ENCODE results near the gene ZSCAN22. TPM values are rescaled to one million over a fixed set of nuclear protein-coding genes. Genes with fewer than 3 reads are reported as not detected.

Gene ZSCAN22
- total RNA-seq, 1 experiment from 2014 or later: 3.2 TPM

DNA sequence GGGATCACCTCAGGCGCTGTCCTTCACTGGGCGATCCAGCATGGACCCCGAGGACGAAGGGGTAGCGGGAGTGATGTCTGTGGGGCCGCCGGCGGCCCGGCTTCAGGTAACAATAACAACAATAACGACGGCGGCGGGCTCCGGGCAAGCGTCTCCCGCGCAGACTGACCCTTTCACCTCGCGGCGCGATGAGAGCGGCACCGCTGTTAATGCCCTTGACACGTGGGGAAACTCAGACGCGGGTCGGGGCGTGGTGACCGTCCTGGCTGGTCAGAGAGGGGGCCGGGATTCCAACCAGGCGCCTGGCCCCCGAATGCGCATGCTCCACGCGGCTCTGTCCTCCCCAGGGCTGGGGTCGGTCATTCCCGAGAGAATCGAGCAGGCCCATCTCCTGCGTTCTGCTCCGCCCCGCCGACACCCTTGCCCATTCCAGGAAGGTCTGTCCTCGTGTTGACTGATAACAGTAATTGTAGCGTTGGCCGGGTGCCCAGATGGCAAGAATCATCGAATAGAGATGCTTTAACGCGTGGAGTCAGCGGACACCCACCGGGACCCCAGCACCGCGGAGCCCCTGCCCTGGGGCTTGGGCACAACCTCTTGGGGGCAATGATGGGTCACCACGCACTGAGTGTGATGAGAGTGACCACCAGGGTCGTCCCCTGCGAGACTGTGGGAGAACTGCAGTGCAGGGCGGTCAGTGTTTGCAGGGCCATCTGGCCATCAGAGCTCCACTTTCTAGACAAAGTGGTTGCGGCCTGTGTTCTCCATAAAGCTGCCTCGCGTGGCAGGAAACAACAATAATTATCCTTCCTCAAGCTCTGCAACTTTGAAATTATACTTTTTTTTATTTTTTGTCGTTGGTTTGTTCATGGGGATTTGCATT lies 47.5 kb upstream of the ZSCAN22 start (continued):
- TF ChIP-seq, protein P1, sequence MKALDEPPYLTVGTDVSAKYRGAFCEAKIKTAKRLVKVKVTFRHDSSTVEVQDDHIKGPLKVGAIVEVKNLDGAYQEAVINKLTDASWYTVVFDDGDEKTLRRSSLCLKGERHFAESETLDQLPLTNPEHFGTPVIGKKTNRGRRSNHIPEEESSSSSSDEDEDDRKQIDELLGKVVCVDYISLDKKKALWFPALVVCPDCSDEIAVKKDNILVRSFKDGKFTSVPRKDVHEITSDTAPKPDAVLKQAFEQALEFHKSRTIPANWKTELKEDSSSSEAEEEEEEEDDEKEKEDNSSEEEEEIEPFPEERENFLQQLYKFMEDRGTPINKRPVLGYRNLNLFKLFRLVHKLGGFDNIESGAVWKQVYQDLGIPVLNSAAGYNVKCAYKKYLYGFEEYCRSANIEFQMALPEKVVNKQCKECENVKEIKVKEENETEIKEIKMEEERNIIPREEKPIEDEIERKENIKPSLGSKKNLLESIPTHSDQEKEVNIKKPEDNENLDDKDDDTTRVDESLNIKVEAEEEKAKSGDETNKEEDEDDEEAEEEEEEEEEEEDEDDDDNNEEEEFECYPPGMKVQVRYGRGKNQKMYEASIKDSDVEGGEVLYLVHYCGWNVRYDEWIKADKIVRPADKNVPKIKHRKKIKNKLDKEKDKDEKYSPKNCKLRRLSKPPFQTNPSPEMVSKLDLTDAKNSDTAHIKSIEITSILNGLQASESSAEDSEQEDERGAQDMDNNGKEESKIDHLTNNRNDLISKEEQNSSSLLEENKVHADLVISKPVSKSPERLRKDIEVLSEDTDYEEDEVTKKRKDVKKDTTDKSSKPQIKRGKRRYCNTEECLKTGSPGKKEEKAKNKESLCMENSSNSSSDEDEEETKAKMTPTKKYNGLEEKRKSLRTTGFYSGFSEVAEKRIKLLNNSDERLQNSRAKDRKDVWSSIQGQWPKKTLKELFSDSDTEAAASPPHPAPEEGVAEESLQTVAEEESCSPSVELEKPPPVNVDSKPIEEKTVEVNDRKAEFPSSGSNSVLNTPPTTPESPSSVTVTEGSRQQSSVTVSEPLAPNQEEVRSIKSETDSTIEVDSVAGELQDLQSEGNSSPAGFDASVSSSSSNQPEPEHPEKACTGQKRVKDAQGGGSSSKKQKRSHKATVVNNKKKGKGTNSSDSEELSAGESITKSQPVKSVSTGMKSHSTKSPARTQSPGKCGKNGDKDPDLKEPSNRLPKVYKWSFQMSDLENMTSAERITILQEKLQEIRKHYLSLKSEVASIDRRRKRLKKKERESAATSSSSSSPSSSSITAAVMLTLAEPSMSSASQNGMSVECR (CRISPR knock-in tag; IDR thresholded peaks at IDR 0.05; ENCODE audit: borderline replicate concordance): 0 out of 2 replicates have a peak, but pooled peaks have one; percentile 17
- TF ChIP-seq, protein P2, sequence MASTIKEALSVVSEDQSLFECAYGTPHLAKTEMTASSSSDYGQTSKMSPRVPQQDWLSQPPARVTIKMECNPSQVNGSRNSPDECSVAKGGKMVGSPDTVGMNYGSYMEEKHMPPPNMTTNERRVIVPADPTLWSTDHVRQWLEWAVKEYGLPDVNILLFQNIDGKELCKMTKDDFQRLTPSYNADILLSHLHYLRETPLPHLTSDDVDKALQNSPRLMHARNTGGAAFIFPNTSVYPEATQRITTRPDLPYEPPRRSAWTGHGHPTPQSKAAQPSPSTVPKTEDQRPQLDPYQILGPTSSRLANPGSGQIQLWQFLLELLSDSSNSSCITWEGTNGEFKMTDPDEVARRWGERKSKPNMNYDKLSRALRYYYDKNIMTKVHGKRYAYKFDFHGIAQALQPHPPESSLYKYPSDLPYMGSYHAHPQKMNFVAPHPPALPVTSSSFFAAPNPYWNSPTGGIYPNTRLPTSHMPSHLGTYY (CRISPR knock-in tag; IDR thresholded peaks at IDR 0.05): peak; percentile 65; the same call in 1 of the 2 replicates
- TF ChIP-seq, protein P3, sequence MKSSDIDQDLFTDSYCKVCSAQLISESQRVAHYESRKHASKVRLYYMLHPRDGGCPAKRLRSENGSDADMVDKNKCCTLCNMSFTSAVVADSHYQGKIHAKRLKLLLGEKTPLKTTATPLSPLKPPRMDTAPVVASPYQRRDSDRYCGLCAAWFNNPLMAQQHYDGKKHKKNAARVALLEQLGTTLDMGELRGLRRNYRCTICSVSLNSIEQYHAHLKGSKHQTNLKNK (CRISPR knock-in tag; IDR thresholded peaks at IDR 0.05): no peak
- TF ChIP-seq, protein P4, sequence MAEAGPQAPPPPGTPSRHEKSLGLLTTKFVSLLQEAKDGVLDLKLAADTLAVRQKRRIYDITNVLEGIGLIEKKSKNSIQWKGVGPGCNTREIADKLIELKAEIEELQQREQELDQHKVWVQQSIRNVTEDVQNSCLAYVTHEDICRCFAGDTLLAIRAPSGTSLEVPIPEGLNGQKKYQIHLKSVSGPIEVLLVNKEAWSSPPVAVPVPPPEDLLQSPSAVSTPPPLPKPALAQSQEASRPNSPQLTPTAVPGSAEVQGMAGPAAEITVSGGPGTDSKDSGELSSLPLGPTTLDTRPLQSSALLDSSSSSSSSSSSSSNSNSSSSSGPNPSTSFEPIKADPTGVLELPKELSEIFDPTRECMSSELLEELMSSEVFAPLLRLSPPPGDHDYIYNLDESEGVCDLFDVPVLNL (CRISPR knock-in tag; IDR thresholded peaks at IDR 0.05; ENCODE audit: borderline replicate concordance, low read depth): no peak
- TF ChIP-seq, protein P5, sequence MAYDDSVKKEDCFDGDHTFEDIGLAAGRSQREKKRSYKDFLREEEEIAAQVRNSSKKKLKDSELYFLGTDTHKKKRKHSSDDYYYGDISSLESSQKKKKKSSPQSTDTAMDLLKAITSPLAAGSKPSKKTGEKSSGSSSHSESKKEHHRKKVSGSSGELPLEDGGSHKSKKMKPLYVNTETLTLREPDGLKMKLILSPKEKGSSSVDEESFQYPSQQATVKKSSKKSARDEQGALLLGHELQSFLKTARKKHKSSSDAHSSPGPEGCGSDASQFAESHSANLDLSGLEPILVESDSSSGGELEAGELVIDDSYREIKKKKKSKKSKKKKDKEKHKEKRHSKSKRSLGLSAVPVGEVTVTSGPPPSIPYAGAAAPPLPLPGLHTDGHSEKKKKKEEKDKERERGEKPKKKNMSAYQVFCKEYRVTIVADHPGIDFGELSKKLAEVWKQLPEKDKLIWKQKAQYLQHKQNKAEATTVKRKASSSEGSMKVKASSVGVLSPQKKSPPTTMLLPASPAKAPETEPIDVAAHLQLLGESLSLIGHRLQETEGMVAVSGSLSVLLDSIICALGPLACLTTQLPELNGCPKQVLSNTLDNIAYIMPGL (CRISPR knock-in tag; IDR thresholded peaks at IDR 0.05): peak; percentile 37; the same call in 1 of the 2 replicates
- TF ChIP-seq ZNF416 (CRISPR knock-in tag; IDR thresholded peaks at IDR 0.05): no peak
- TF ChIP-seq, protein P6, sequence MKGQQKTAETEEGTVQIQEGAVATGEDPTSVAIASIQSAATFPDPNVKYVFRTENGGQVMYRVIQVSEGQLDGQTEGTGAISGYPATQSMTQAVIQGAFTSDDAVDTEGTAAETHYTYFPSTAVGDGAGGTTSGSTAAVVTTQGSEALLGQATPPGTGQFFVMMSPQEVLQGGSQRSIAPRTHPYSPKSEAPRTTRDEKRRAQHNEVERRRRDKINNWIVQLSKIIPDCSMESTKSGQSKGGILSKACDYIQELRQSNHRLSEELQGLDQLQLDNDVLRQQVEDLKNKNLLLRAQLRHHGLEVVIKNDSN (CRISPR knock-in tag; IDR thresholded peaks at IDR 0.05): peak; percentile 17; the same call in 1 of the 2 replicates
- TF ChIP-seq SMAD3 (CRISPR knock-in tag; IDR thresholded peaks at IDR 0.05; ENCODE audit: borderline replicate concordance): 0 out of 2 replicates have a peak, but pooled peaks have one; percentile 51

DNA sequence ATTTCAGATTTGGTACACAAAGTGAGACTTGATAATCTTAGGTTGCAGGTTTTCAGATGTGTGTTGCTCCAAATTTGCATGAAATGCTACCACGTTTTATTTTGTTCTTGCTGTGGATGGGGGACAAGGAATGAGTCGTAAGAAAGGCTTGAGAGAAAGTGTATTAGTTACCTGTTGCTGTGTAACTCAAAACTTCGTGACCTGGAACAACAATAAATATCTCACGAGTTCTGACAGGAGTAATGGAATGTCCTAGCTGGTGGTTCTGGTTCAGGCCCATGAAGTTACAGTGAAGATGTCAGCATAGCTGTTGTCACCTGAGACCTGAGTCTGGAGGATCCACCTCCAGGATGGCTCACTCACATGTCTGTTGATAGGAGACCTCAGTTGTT lies 46.9 kb upstream of the ZSCAN22 start:
- H3K9me3 Mint-ChIP-seq: no peaks in the 10 kb centered on the region
- peaks cover 20% of the 10 kb centered on the region for H3K4me1 Mint-ChIP-seq
- ATAC-seq (no peak), DNase-seq (ENCODE audit: low spot score) (no peak)
- POLR2A ChIA-PET: interaction anchor here (1.0 kb wide), 1 partner anchor 47 kb away, joined by 3 read pairs; the partner anchor contains the start of gene ZSCAN22
- H3K4me3 Mint-ChIP-seq: peak overlapping the region; percentile 95
- CTCF ChIA-PET: interaction anchor here (2.7 kb wide), 1 partner anchor 52 kb away, joined by 10 read pairs; the partner anchor contains the start of gene ZNF544
- TF ChIP-seq SOX15 (CRISPR knock-in tag; IDR thresholded peaks at IDR 0.05) (no peak), HMGA2 (CRISPR knock-in tag; IDR thresholded peaks at IDR 0.05) (no peak), SP1 (CRISPR knock-in tag; conservative IDR thresholded peaks at IDR 0.05) (no peak), ZNF232 (CRISPR knock-in tag; IDR thresholded peaks at IDR 0.05) (no peak), MYBL2 (CRISPR knock-in tag; IDR thresholded peaks at IDR 0.05) (no peak), GRHL2 (CRISPR knock-in tag; IDR thresholded peaks at IDR 0.05; ENCODE audit: insufficient replicate concordance, severe bottlenecking) (no peak)
- TF ChIP-seq, protein P7, sequence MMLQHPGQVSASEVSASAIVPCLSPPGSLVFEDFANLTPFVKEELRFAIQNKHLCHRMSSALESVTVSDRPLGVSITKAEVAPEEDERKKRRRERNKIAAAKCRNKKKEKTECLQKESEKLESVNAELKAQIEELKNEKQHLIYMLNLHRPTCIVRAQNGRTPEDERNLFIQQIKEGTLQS (CRISPR knock-in tag; conservative IDR thresholded peaks at IDR 0.05): no peak
- peaks cover 13% of the 10 kb centered on the region for H3K36me3 Mint-ChIP-seq
- H3K27ac Mint-ChIP-seq: peak overlapping the region; percentile 38; the same call in 1 of the 2 replicates
- no peaks in the 10 kb centered on the region for H3K27me3 Mint-ChIP-seq (ENCODE audit: low read depth)
